K562 (cell line): ENCODE results near the gene PPFIA1. TPM values are rescaled to one million over a fixed set of nuclear protein-coding genes. Genes with fewer than 3 reads are reported as not detected.

Experiments
- ATAC-seq: fragments of 200-7000 bp; cut with Tn5 transposase; 3 replicates; pipeline ENCODE4 v1.9.1; 2020; ENCODE audit warnings: moderate library complexity
- BruUV-seq: library from RNA; stranded (reverse); fragments of 400-500 nt; replicated peaks from 2 replicates; lab custom pipeline; 2021; lab: Mats Ljungman, UMichigan
- CTCF ChIA-PET: fragments of 300-600 bp; formaldehyde crosslinking; extraction: SDS; loops from one replicate; lab custom pipeline; 2021; ENCODE audit warnings: low intra/inter-chr PET ratio; lab: Yijun Ruan, JAX
- POLR2A ChIA-PET: fragments of 300-600, 350-650 bp; sonication (Branson Sonifier 250); formaldehyde crosslinking; extraction: SDS; loops from one replicate; lab custom pipeline; 2021; ENCODE audit warnings: antibody characterized with exemption, inconsistent platforms; lab: Yijun Ruan, JAX
- DNase-seq, 4 experiments: peaks; one replicate each; pipeline versions ENCODE4 v3.0.0 to v3.0.0-alpha.2; 2011 to 2018; ENCODE audit warnings: low spot score in 3 of 4, mixed read lengths in 3 of 4; ENCODE audit errors: extremely low read depth in 1 of 4
- FAIRE-seq: peaks from 2 replicates; lab custom pipeline; 2011; peaks lifted over from hg19 to GRCh38; lab: Jason Lieb, UNC
- H2AFZ ChIP-seq: 2 replicates; pipeline ENCODE4 v1.6.0; 2011; ENCODE audit warnings: low read depth, low read length, control low read depth, inconsistent platforms
- H3K27ac ChIP-seq: fragments of 200-600 bp; 3 replicates; pipeline ENCODE4 v1.8.0; 2011; ENCODE audit warnings: low read depth, mild to moderate bottlenecking, control low read depth, inconsistent platforms, low read length, moderate library complexity, mixed read lengths; ENCODE audit errors: extremely low read depth
- H3K27me3 ChIP-seq, 2 experiments: fragments of 300-600 bp in 1 of 2; 2 replicates in 1 of 2; 3 replicates in 1 of 2; pipeline versions ENCODE4 v1.6.0 to v1.8.0; 2011; ENCODE audit warnings: inconsistent platforms in 2 of 2, low read length in 2 of 2, mild to moderate bottlenecking in 1 of 2, mixed read lengths in 1 of 2, moderate library complexity in 1 of 2; ENCODE audit not compliant: control insufficient read depth in 2 of 2, insufficient read depth in 2 of 2
- H3K36me3 ChIP-seq: fragments of 300-600 bp; 3 replicates; pipeline ENCODE4 v1.8.0; 2011; ENCODE audit warnings: mild to moderate bottlenecking, low read length, inconsistent platforms; ENCODE audit not compliant: control insufficient read depth, insufficient read depth
- H3K4me1 ChIP-seq, 2 experiments: fragments of 200-600 bp in 1 of 2; replicated peaks in 1 of 2; 2 replicates in 1 of 2; 3 replicates in 1 of 2; pipeline versions ENCODE4 v1.5.1 to v1.8.0; 2011; ENCODE audit warnings: inconsistent platforms in 2 of 2, low read length in 2 of 2, mild to moderate bottlenecking in 1 of 2, mixed read lengths in 1 of 2, moderate library complexity in 1 of 2; ENCODE audit not compliant: control insufficient read depth in 2 of 2, insufficient read depth in 2 of 2
- H3K4me2 ChIP-seq: 2 replicates; pipeline ENCODE4 v1.6.1; 2011; ENCODE audit warnings: low read length, control low read depth, inconsistent platforms, mixed read lengths; ENCODE audit not compliant: insufficient read depth
- H3K4me3 ChIP-seq: fragments of 200-600 bp; sonication (generic), shearing (Covaris generic); 2 replicates; pipeline ENCODE4 v1.5.1; 2016; ENCODE audit warnings: control low read depth, inconsistent platforms
- H3K79me2 ChIP-seq: fragments of 200-600 bp; 3 replicates; pipeline ENCODE4 v1.8.0; 2011; ENCODE audit warnings: low read length, inconsistent platforms; ENCODE audit not compliant: control insufficient read depth, insufficient read depth
- H3K9ac ChIP-seq, 2 experiments: 2 replicates each; pipeline versions ENCODE4 v1.6.0 to v1.6.1; 2011; ENCODE audit warnings: low read depth in 2 of 2, low read length in 2 of 2, control low read depth in 1 of 2, inconsistent platforms in 1 of 2, mild to moderate bottlenecking in 1 of 2, mixed read lengths in 1 of 2; ENCODE audit not compliant: insufficient read depth in 1 of 2
- H3K9me1 ChIP-seq: one replicate; pipeline ENCODE4 v1.6.0; 2011; ENCODE audit warnings: inconsistent platforms, mild to moderate bottlenecking, low read length, moderate library complexity; ENCODE audit not compliant: control insufficient read depth, insufficient read depth
- H3K9me3 ChIP-seq: replicated peaks from 2 replicates; pipeline ENCODE4 v1.5.1; 2011; ENCODE audit warnings: low read depth, low read length, inconsistent platforms; ENCODE audit not compliant: control insufficient read depth, insufficient read depth
- H4K20me1 ChIP-seq: replicated peaks from 2 replicates; pipeline ENCODE4 v1.6.1; 2011; ENCODE audit warnings: low read length, inconsistent platforms, mixed read lengths; ENCODE audit not compliant: control insufficient read depth, insufficient read depth
- CSDE1 ChIP-seq, 2 experiments: fragments of 450-650 bp; IDR thresholded peaks; 2 replicates each; pipeline ENCODE4 v1.6.1; 2016; ENCODE audit warnings: mild to moderate bottlenecking in 1 of 2
- EHMT2 ChIP-seq: fragments of 450-650 bp; IDR thresholded peaks from 2 replicates; pipeline ENCODE4 v1.6.1; 2018; ENCODE audit warnings: antibody characterized with exemption
- ETS1 ChIP-seq: conservative IDR thresholded peaks from 2 replicates; pipeline ENCODE4 v1.6.1; 2011; ENCODE audit warnings: low read depth, mild to moderate bottlenecking, low read length; ENCODE audit not compliant: control insufficient read depth
- KDM1A ChIP-seq, 2 experiments: fragments of 450-650 bp; IDR thresholded peaks; 2 replicates each; pipeline ENCODE4 v1.6.1; 2016; ENCODE audit warnings: mild to moderate bottlenecking in 2 of 2
- MXD1 ChIP-seq: fragments of 250-450 bp; sonication (Bioruptor Pico); IDR thresholded peaks from 2 replicates; pipeline ENCODE4 v1.8.0; 2021; ENCODE audit warnings: borderline replicate concordance, mild to moderate bottlenecking, moderate library complexity; ENCODE audit not compliant: poor library complexity, severe bottlenecking
- NFE2L1 ChIP-seq: fragments of 450-650 bp; IDR thresholded peaks from 2 replicates; pipeline ENCODE4 v1.6.1; 2016; ENCODE audit warnings: missing genetic modification characterization, low read depth, mild to moderate bottlenecking, missing compliant biosample characterization, moderate library complexity, borderline replicate concordance
- NR3C1 ChIP-seq: sonication (generic); formaldehyde crosslinking; IDR thresholded peaks from 2 replicates; pipeline ENCODE4 v1.8.1; 2022; ENCODE audit warnings: missing genetic modification reagents
- UBTF ChIP-seq, 2 experiments: IDR thresholded peaks; 2 replicates each; pipeline ENCODE4 v1.6.1; 2012; ENCODE audit warnings: improper control_type of control experiment in 2 of 2, low read depth in 2 of 2, low read length in 2 of 2, borderline replicate concordance in 1 of 2
- ZNF212 ChIP-seq: fragments of 450-650 bp; formaldehyde crosslinking; IDR thresholded peaks from 2 replicates; pipeline ENCODE4 v1.4.0; 2020; ENCODE audit warnings: mild to moderate bottlenecking
- WGBS: fragments of 100-300 bp; shearing (Covaris generic); methylation state at CpG from one replicate; pipeline ENCODE4 v1.1.6; 2016; ENCODE audit warnings: low coverage, mixed read lengths; ENCODE audit not compliant: insufficient coverage; ENCODE audit errors: missing lambda C conversion rate; 5-methylcytosine and 5-hydroxymethylcytosine counted together
- in situ Hi-C: fragments of 300-500 bp; cut with MboI; formaldehyde crosslinking; loops from 4 replicates; pipeline ENCODE4 v1.15.0; 2018; ENCODE audit warnings: inconsistent platforms, mixed read lengths
- intact Hi-C: fragments of 100-400 bp; cut with micrococcal nuclease; formaldehyde crosslinking; loops from 2 replicates; pipeline ENCODE4 v1.14.2; 2022
- polyA plus RNA-seq, 8 experiments: library from polyadenylated mRNA; depleted of rRNA in 4 of 8; stranded (reverse) in 5 of 8; unstranded in 3 of 8; fragments of >200 nt; fragmentation: Nextera tagmentation in 2 of 8; fragmentation: Illumina TruSeq in 1 of 8; extraction: Ambion mirVana in 2 of 8; extraction: Trizol in 1 of 8; gene quantifications; 2 replicates each; pipeline versions ENCODE4 v1.2.1 to v1.2.3, GENCODE V29; 2011 to 2014; ENCODE audit warnings: inconsistent platforms in 1 of 8, missing spikeins in 1 of 8
- total RNA-seq, 7 experiments: library from RNA; depleted of rRNA in 6 of 7; stranded (reverse); fragments of >200 nt in 6 of 7; fragmentation: Illumina TruSeq in 2 of 7; extraction: Trizol in 2 of 7; gene quantifications; 2 replicates each; pipeline versions ENCODE4 v1.2.1 to v1.2.3, GENCODE V29; 2011 to 2021; ENCODE audit warnings: low replicate concordance in 1 of 7
- TF ChIP-seq, protein P1 (sequence below): fragments of 450-650 bp; IDR thresholded peaks from 2 replicates; pipeline ENCODE4 v1.6.1; 2016; ENCODE audit warnings: borderline replicate concordance
- TF ChIP-seq, protein P2 (sequence below): fragments of 450-650 bp; formaldehyde crosslinking; IDR thresholded peaks from 2 replicates; pipeline ENCODE4 v1.4.0; 2020; ENCODE audit warnings: mild to moderate bottlenecking, moderate library complexity

PPFIA1 gene
- total and polyA plus RNA-seq, 9 of the 15 experiments (the other 6 are each of a cell fraction or from before 2014, with no cell fraction given) = 9.9 to 41.5 (median 28.5) TPM

- ChIA-PET CTCF (no interaction called here), POLR2A (interaction anchor here (0.5 to 1.6 kb wide), 4 partner anchors 8 to 595 kb away, joined by 3 to 8 read pairs (median 4); no protein-coding TSS in a partner anchor)
- Histone ChIP-seq H3K9me3 (no peaks in the 10 kb centered on the region), H3K9ac (no peak overlapping the region), H3K4me1 (peaks cover 6 to 11% of the 10 kb centered on the region in 2 experiments; a peak in 4 of 5 replicates), H3K27ac (peak overlapping the region; percentile 47; the same call in 2 of the 3 replicates), H2AFZ (no peak overlapping the region), H4K20me1 (no peaks in the 10 kb centered on the region; the same call in 1 of the 2 replicates), H3K36me3 (peaks cover 87% of the 10 kb centered on the region), H3K27me3 (no peaks in the 10 kb centered on the region), H3K4me2 (no peak overlapping the region), H3K4me3 (no peak overlapping the region), H3K79me2 (0 out of 3 replicates have a peak, but pooled peaks cover 2% of the 10 kb centered on the region), H3K9me1 (peaks cover 3% of the 10 kb centered on the region)
- DNase-seq (no peak), ATAC-seq (no peak), FAIRE-seq (no peak)
- WGBS = 83% methylated on average over 8 of the region's 8 CpGs
- intact Hi-C loops (no loop called here), in situ Hi-C loops (no loop called here)
- no TSS peak for BruUV-seq
- no peak for TF ChIP-seq CSDE1 (IDR thresholded peaks at IDR 0.05)
- no peak for TF ChIP-seq NFE2L1 (tag)
- no peak for TF ChIP-seq EHMT2
- no peak for TF ChIP-seq ZNF212
- TF ChIP-seq, protein P1, sequence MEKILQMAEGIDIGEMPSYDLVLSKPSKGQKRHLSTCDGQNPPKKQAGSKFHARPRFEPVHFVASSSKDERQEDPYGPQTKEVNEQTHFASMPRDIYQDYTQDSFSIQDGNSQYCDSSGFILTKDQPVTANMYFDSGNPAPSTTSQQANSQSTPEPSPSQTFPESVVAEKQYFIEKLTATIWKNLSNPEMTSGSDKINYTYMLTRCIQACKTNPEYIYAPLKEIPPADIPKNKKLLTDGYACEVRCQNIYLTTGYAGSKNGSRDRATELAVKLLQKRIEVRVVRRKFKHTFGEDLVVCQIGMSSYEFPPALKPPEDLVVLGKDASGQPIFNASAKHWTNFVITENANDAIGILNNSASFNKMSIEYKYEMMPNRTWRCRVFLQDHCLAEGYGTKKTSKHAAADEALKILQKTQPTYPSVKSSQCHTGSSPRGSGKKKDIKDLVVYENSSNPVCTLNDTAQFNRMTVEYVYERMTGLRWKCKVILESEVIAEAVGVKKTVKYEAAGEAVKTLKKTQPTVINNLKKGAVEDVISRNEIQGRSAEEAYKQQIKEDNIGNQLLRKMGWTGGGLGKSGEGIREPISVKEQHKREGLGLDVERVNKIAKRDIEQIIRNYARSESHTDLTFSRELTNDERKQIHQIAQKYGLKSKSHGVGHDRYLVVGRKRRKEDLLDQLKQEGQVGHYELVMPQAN = no peak
- TF ChIP-seq KDM1A (IDR thresholded peaks at IDR 0.05) = no peak
- TF ChIP-seq UBTF (IDR thresholded peaks at IDR 0.05; ENCODE audit: borderline replicate concordance in 1 of 2, low read depth in 2 of 2, low read length in 2 of 2) = no peak
- TF ChIP-seq, protein P2, sequence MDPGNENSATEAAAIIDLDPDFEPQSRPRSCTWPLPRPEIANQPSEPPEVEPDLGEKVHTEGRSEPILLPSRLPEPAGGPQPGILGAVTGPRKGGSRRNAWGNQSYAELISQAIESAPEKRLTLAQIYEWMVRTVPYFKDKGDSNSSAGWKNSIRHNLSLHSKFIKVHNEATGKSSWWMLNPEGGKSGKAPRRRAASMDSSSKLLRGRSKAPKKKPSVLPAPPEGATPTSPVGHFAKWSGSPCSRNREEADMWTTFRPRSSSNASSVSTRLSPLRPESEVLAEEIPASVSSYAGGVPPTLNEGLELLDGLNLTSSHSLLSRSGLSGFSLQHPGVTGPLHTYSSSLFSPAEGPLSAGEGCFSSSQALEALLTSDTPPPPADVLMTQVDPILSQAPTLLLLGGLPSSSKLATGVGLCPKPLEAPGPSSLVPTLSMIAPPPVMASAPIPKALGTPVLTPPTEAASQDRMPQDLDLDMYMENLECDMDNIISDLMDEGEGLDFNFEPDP (CRISPR knock-in tag) = no peak
- no peak for TF ChIP-seq NR3C1 (CRISPR knock-in tag)
- no peak for TF ChIP-seq MXD1 (CRISPR knock-in tag)
- TF ChIP-seq ETS1 = no peak
Observed at GRCh38 chr11:70381350-70381749, 110.9 kb downstream of the PPFIA1 start.
